ENCODE measurements around the gene TMTC1. TPM values are rescaled to one million over a fixed set of nuclear protein-coding genes. Genes with fewer than 3 reads are reported as not detected.

The TMTC1 gene
- total RNA-seq, 4 donors from 2014 or later, result 7.4 to 25.6 (median 15.4) TPM

GRCh38 chr12:29743077-29743476 lies 40.7 kb downstream of the TMTC1 start:
- no peak overlapping the region for H3K4me3 ChIP-seq
- no peak for TF ChIP-seq CTCF (IDR thresholded peaks at IDR 0.05)
- no peak for TF ChIP-seq POLR2A (IDR thresholded peaks at IDR 0.05)
- no peaks in the 10 kb centered on the region for H3K9me3 ChIP-seq
- H3K36me3 ChIP-seq, result no peaks in the 10 kb centered on the region
- peaks cover 0 to 2% (median 0%) of the 10 kb centered on the region in 4 donors for H3K4me1 ChIP-seq
- H3K27me3 ChIP-seq, result no peaks in the 10 kb centered on the region
- H3K27ac ChIP-seq, result no peak overlapping the region
- DNase-seq, result no peak

- Histone ChIP-seq H3K27ac (no peak overlapping the region), H3K36me3 (no peaks in the 10 kb centered on the region), H3K4me3 (no peak overlapping the region), H3K27me3 (no peaks in the 10 kb centered on the region), H3K4me1 (peaks cover 0 to 4% (median 0%) of the 10 kb centered on the region in 4 donors), H3K9me3 (no peaks in the 10 kb centered on the region)
- TF ChIP-seq POLR2A (IDR thresholded peaks at IDR 0.05), result no peak
- TF ChIP-seq CTCF (IDR thresholded peaks at IDR 0.05), result no peak
- no peak for DNase-seq
These were observed 41.1 kb downstream of the TMTC1 start for GRCh38 chr12:29742646-29743045.

- H3K4me3 ChIP-seq, result no peak overlapping the region
- peaks cover 0 to 4% (median 0%) of the 10 kb centered on the region in 4 donors for H3K4me1 ChIP-seq
- H3K27me3 ChIP-seq, result no peaks in the 10 kb centered on the region
- TF ChIP-seq CTCF (IDR thresholded peaks at IDR 0.05) (no peak), POLR2A (IDR thresholded peaks at IDR 0.05) (no peak)
- peak overlapping the region in 1 of 4 donors; percentile 29 for H3K27ac ChIP-seq
- H3K36me3 ChIP-seq, result no peaks in the 10 kb centered on the region
- DNase-seq, result no peak
- no peaks in the 10 kb centered on the region for H3K9me3 ChIP-seq
These were observed 42.1 kb downstream of the TMTC1 start for GRCh38 chr12:29741342-29742241.

GRCh38 chr12:29739279-29739991 lies 44.3 kb downstream of the TMTC1 start:
- no peaks in the 10 kb centered on the region for H3K9me3 ChIP-seq
- no peak for DNase-seq
- no peaks in the 10 kb centered on the region for H3K27me3 ChIP-seq
- TF ChIP-seq POLR2A (IDR thresholded peaks at IDR 0.05), result no peak
- no peak for TF ChIP-seq CTCF (IDR thresholded peaks at IDR 0.05)
- no peak overlapping the region for H3K4me3 ChIP-seq
- no peaks in the 10 kb centered on the region for H3K36me3 ChIP-seq
- no peak overlapping the region for H3K27ac ChIP-seq
- H3K4me1 ChIP-seq, result peaks cover 0 to 14% (median 0%) of the 10 kb centered on the region in 4 donors

GRCh38 chr12:29738365-29738764 lies 45.4 kb downstream of the TMTC1 start:
- DNase-seq, result no peak
- H3K4me3 ChIP-seq, result no peak overlapping the region
- H3K4me1 ChIP-seq, result peaks cover 0 to 14% (median 0%) of the 10 kb centered on the region in 4 donors
- H3K27ac ChIP-seq, result no peak overlapping the region
- H3K9me3 ChIP-seq, result no peaks in the 10 kb centered on the region
- TF ChIP-seq POLR2A (IDR thresholded peaks at IDR 0.05) (no peak), CTCF (IDR thresholded peaks at IDR 0.05) (no peak)
- H3K36me3 ChIP-seq, result no peaks in the 10 kb centered on the region
- H3K27me3 ChIP-seq, result no peaks in the 10 kb centered on the region
